T-helper 9 cell (primary cell): ENCODE results near the gene OR1D5.
"Not testable (repeated sequence)": the region's sequence is repeated elsewhere in the genome, so short reads cannot be mapped to it uniquely, and the experiment has no call there.

Experiments
- DNase-seq: peaks from one replicate; pipeline ENCODE4 v3.0.0-alpha.2; 2020

OR1D5 gene

GRCh38 chr17:3032258-3033247 is 30.9 kb downstream of the OR1D5 start:
- no peak for DNase-seq

GRCh38 chr17:3030852-3031470 is 32.4 kb downstream of the OR1D5 start:
- DNase-seq, result not testable (repeated sequence)

- no peak for DNase-seq
These were observed 33.3 kb downstream of the OR1D5 start for GRCh38 chr17:3030096-3030495.

- DNase-seq, result no peak
These were observed 34.0 kb downstream of the OR1D5 start for GRCh38 chr17:3029213-3029913.

GRCh38 chr17:3027786-3028532 is 35.4 kb downstream of the OR1D5 start:
- no peak for DNase-seq

- no peak for DNase-seq
These were observed 36.3 kb downstream of the OR1D5 start for GRCh38 chr17:3026856-3027751.

GRCh38 chr17:3026125-3026855 is 37.1 kb downstream of the OR1D5 start:
- no peak for DNase-seq

- no peak for DNase-seq
These were observed 37.8 kb downstream of the OR1D5 start for GRCh38 chr17:3025421-3026124.

GRCh38 chr17:3024346-3024745 is 39.1 kb downstream of the OR1D5 start:
- DNase-seq, result no peak

GRCh38 chr17:3022197-3022596 is 41.2 kb downstream of the OR1D5 start:
- no peak for DNase-seq

GRCh38 chr17:3020381-3020780 is 43.0 kb downstream of the OR1D5 start:
- no peak for DNase-seq

GRCh38 chr17:3019761-3020160 is 43.6 kb downstream of the OR1D5 start:
- DNase-seq, result no peak

GRCh38 chr17:3017936-3018335 is 45.5 kb downstream of the OR1D5 start:
- no peak for DNase-seq

GRCh38 chr17:3015890-3016289 is 47.5 kb downstream of the OR1D5 start:
- no peak for DNase-seq

GRCh38 chr17:3012926-3013581 is 50.4 kb downstream of the OR1D5 start:
- DNase-seq, result peak; percentile 25
